ENCODE data around the gene PTGES. TPM values are rescaled to one million over a fixed set of nuclear protein-coding genes. Genes with fewer than 3 reads are reported as not detected.

The PTGES gene
- total and polyA plus RNA-seq, 10 of the 15 experiments (the other 5 are each of a cell fraction or from before 2014, with no cell fraction given), result 0.57 TPM; not detected in 9

DNA sequence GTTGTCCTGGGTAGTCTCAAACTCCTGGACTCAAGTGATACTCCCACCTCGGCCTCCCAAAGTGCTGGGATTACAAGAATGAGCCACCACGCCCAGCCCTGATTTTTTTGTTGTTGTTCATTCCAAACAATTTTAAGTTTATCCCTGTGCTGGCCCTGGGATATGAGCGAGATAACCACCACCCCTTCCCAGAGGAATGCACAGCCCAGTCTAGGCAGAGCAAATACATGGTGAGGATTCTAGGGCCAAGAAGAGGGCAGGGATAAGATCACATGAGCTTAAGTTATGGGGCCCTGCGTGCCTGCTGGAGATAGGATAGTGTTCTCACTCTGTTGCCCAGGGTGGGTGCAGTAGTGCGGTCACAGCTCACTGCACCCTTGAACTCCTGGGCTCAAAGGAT is 29.1 kb upstream of the PTGES start:
- Histone ChIP-seq H3K4me3 (no peak overlapping the region), H2AFZ (ENCODE audit: control insufficient read depth, low read depth, low read length) (no peak overlapping the region), H3K36me3 (ENCODE audit: control insufficient read depth in 2 of 2, insufficient read depth in 2 of 2, low read length in 1 of 2) (no peaks in the 10 kb centered on the region), H3K27ac (ENCODE audit: control insufficient read depth, insufficient read depth) (no peak overlapping the region), H3K9me3 (replicated peaks; ENCODE audit: control insufficient read depth, insufficient read depth, low read length) (no peaks in the 10 kb centered on the region; the same call in 2 of the 3 replicates), H3K9ac (ENCODE audit: control insufficient read depth, insufficient read depth, low read length) (no peak overlapping the region), H3K4me1 (ENCODE audit: control insufficient read depth, insufficient read depth, low read length) (no peaks in the 10 kb centered on the region), H3K27me3 (replicated peaks in 1 of 2; ENCODE audit: control insufficient read depth in 2 of 2, insufficient read depth in 2 of 2, low read length in 1 of 2) (no peaks in the 10 kb centered on the region; a peak in 1 of 4 replicates), H3K4me2 (ENCODE audit: control insufficient read depth, insufficient read depth) (no peak overlapping the region), H4K20me1 (ENCODE audit: control insufficient read depth, insufficient read depth) (no peaks in the 10 kb centered on the region), H3K79me2 (ENCODE audit: control insufficient read depth, insufficient read depth, low read length) (no peaks in the 10 kb centered on the region)
- no peak for ATAC-seq
- in situ Hi-C loops (cut with MboI), result loop anchor here (5.0 kb wide), 3 partner anchors 45 to 650 kb away; no protein-coding TSS in a partner anchor
- no peak for DNase-seq (ENCODE audit: low read depth, low spot score)
- ChIA-PET POLR2A (no interaction called here), SMC1A (ENCODE audit: uncharacterized antibody, unreplicated experiment) (interaction anchor here (1.1 to 2.8 kb wide), 3 partner anchors 44 to 56 kb away, joined by 3 to 9 read pairs (median 6); no protein-coding TSS in a partner anchor), CTCF (interaction anchor here (0.6 to 4.8 kb wide), 9 partner anchors 9 to 651 kb away, joined by 3 to 37 read pairs (median 4); partner anchors contain the start of gene ASB6), RAD21 (ENCODE audit: unreplicated experiment) (interaction anchor here (0.6 to 4.0 kb wide), 5 partner anchors 9 to 55 kb away, joined by 3 to 19 read pairs (median 5); no protein-coding TSS in a partner anchor)
- intact Hi-C loops (cut with micrococcal nuclease; ENCODE audit: unreplicated experiment), result loop anchor here (5.0 kb wide), 1 partner anchor 645 kb away; no protein-coding TSS in a partner anchor
- FAIRE-seq, result no peak
- no peak for TF ChIP-seq TCF3 (IDR thresholded peaks at IDR 0.05; ENCODE audit: borderline replicate concordance, insufficient read depth, low read depth, low read length)
- BruUV-seq (replicated peaks), result no TSS peak
- 16% methylated on average over 5 of the region's 5 CpGs for WGBS (ENCODE audit: insufficient coverage, insufficient replicate concordance, low lambda C conversion rate, missing lambda C conversion rate)

DNA sequence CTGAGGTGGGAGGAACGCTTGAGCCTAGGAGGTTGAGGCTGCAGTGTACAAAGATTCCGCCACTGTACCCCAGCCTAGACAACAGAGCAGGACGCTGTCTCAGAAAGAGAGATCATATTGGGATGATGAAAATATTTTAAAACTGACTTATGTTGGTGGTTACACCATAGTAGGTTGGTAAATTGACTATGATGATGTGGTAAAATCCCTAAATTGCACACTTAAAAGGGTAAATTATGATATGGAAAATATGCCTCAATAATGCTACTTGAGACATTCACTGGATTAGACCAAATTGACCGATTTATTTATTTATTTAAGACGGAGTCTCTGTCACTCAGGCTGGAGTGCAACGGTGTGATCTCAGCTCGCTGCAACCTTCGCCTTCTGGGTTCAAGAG is 28.3 kb upstream of the PTGES start:
- no peak for ATAC-seq
- in situ Hi-C loops (cut with MboI), result loop anchor here (5.0 kb wide), 3 partner anchors 44 to 649 kb away; no protein-coding TSS in a partner anchor
- Histone ChIP-seq H2AFZ (ENCODE audit: control insufficient read depth, low read depth, low read length) (no peak overlapping the region), H3K36me3 (ENCODE audit: control insufficient read depth in 2 of 2, insufficient read depth in 2 of 2, low read length in 1 of 2) (no peaks in the 10 kb centered on the region), H3K9ac (ENCODE audit: control insufficient read depth, insufficient read depth, low read length) (no peak overlapping the region), H4K20me1 (ENCODE audit: control insufficient read depth, insufficient read depth) (no peaks in the 10 kb centered on the region), H3K4me2 (ENCODE audit: control insufficient read depth, insufficient read depth) (no peak overlapping the region), H3K4me1 (ENCODE audit: control insufficient read depth, insufficient read depth, low read length) (no peaks in the 10 kb centered on the region), H3K27ac (ENCODE audit: control insufficient read depth, insufficient read depth) (no peak overlapping the region), H3K79me2 (ENCODE audit: control insufficient read depth, insufficient read depth, low read length) (no peaks in the 10 kb centered on the region), H3K27me3 (replicated peaks in 1 of 2; ENCODE audit: control insufficient read depth in 2 of 2, insufficient read depth in 2 of 2, low read length in 1 of 2) (no peaks in the 10 kb centered on the region; a peak in 1 of 4 replicates), H3K9me3 (replicated peaks; ENCODE audit: control insufficient read depth, insufficient read depth, low read length) (no peaks in the 10 kb centered on the region; the same call in 2 of the 3 replicates), H3K4me3 (no peak overlapping the region)
- FAIRE-seq, result no peak
- RAD21 ChIA-PET (ENCODE audit: unreplicated experiment), result interaction anchor here (0.6 to 4.0 kb wide), 5 partner anchors 9 to 64 kb away, joined by 3 to 19 read pairs (median 3); no protein-coding TSS in a partner anchor
- WGBS (ENCODE audit: insufficient coverage, insufficient replicate concordance, low lambda C conversion rate, missing lambda C conversion rate), result 58% methylated on average over 8 of the region's 8 CpGs
- BruUV-seq (replicated peaks), result no TSS peak
- CTCF ChIA-PET, result interaction anchor here (0.6 to 4.8 kb wide), 6 partner anchors 9 to 365 kb away, joined by 3 to 37 read pairs (median 4); no protein-coding TSS in a partner anchor
- intact Hi-C loops (cut with micrococcal nuclease; ENCODE audit: unreplicated experiment), result loop anchor here (5.0 kb wide), 1 partner anchor 644 kb away; no protein-coding TSS in a partner anchor
- no peak for DNase-seq (ENCODE audit: low read depth, low spot score)
- SMC1A ChIA-PET (ENCODE audit: uncharacterized antibody, unreplicated experiment), result interaction anchor here (1.1 to 2.8 kb wide), 4 partner anchors 18 to 55 kb away, joined by 3 to 9 read pairs (median 5); no protein-coding TSS in a partner anchor
- POLR2A ChIA-PET, result interaction anchor here (0.8 kb wide), 1 partner anchor 157 kb away, joined by 3 read pairs; no protein-coding TSS in a partner anchor
- no peak for TF ChIP-seq RCOR1 (conservative IDR thresholded peaks at IDR 0.05; ENCODE audit: low read depth, low read length)
- no peak for TF ChIP-seq PAX8 (IDR thresholded peaks at IDR 0.05)
- no peak for TF ChIP-seq POLR2AphosphoS5 (IDR thresholded peaks at IDR 0.05; ENCODE audit: low read length)
- TF ChIP-seq, protein P1, sequence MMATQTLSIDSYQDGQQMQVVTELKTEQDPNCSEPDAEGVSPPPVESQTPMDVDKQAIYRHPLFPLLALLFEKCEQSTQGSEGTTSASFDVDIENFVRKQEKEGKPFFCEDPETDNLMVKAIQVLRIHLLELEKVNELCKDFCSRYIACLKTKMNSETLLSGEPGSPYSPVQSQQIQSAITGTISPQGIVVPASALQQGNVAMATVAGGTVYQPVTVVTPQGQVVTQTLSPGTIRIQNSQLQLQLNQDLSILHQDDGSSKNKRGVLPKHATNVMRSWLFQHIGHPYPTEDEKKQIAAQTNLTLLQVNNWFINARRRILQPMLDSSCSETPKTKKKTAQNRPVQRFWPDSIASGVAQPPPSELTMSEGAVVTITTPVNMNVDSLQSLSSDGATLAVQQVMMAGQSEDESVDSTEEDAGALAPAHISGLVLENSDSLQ (IDR thresholded peaks at IDR 0.05), result no peak
- TF ChIP-seq, protein P2, sequence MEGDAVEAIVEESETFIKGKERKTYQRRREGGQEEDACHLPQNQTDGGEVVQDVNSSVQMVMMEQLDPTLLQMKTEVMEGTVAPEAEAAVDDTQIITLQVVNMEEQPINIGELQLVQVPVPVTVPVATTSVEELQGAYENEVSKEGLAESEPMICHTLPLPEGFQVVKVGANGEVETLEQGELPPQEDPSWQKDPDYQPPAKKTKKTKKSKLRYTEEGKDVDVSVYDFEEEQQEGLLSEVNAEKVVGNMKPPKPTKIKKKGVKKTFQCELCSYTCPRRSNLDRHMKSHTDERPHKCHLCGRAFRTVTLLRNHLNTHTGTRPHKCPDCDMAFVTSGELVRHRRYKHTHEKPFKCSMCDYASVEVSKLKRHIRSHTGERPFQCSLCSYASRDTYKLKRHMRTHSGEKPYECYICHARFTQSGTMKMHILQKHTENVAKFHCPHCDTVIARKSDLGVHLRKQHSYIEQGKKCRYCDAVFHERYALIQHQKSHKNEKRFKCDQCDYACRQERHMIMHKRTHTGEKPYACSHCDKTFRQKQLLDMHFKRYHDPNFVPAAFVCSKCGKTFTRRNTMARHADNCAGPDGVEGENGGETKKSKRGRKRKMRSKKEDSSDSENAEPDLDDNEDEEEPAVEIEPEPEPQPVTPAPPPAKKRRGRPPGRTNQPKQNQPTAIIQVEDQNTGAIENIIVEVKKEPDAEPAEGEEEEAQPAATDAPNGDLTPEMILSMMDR (IDR thresholded peaks at IDR 0.05 in 2 of 3, conservative IDR thresholded peaks at IDR 0.05 in 1 of 3; ENCODE audit: control insufficient read depth in 2 of 3, extremely low read depth in 1 of 3, insufficient read depth in 1 of 3, low read depth in 3 of 3, low read length in 3 of 3), result no peak
- TF ChIP-seq SPI1 (IDR thresholded peaks at IDR 0.05; ENCODE audit: borderline replicate concordance, insufficient read depth, low read depth, low read length), result no peak
- no peak for TF ChIP-seq CHD4 (IDR thresholded peaks at IDR 0.05)
- no peak for TF ChIP-seq MTA3 (IDR thresholded peaks at IDR 0.05; ENCODE audit: borderline replicate concordance, low read length)
- no peak for TF ChIP-seq RBBP5 (conservative IDR thresholded peaks at IDR 0.05)
- no peak for TF ChIP-seq YY1 (IDR thresholded peaks at IDR 0.05; ENCODE audit: low read depth, low read length)
- no peak for TF ChIP-seq FOXK2 (IDR thresholded peaks at IDR 0.05)
- TF ChIP-seq ZNF274 (IDR thresholded peaks at IDR 0.05; ENCODE audit: insufficient read depth, insufficient read length), result no peak
- TF ChIP-seq YBX1 (IDR thresholded peaks at IDR 0.05), result no peak
- TF ChIP-seq SUPT20H (IDR thresholded peaks at IDR 0.05; ENCODE audit: borderline replicate concordance, control insufficient read depth, low read depth, low read length), result no peak

All from GM12878 (cell line).